Muscle layer of duodenum (tissue), 2 donors: ENCODE data around the gene LRRC4C.

Source experiments
- H3K27ac ChIP-seq: one replicate; pipeline ENCODE4 v1.7.0; 2013; ENCODE audit warnings: mild to moderate bottlenecking, low read length
- H3K27me3 ChIP-seq: one replicate; pipeline ENCODE4 v1.7.0; 2013; ENCODE audit warnings: low read depth, mild to moderate bottlenecking, control low read depth, low read length
- H3K36me3 ChIP-seq, 2 donors: one replicate each; pipeline ENCODE4 v1.7.0; 2013; ENCODE audit warnings: low read length in 2 of 2, control low read depth in 1 of 2, mild to moderate bottlenecking in 1 of 2; ENCODE audit not compliant: insufficient read depth in 2 of 2, control insufficient read depth in 1 of 2
- H3K4me1 ChIP-seq, 2 donors: one replicate each; pipeline ENCODE4 v1.7.0; 2013; ENCODE audit warnings: low read length in 2 of 2, mild to moderate bottlenecking in 2 of 2, control low read depth in 1 of 2, moderate library complexity in 1 of 2; ENCODE audit not compliant: insufficient read depth in 2 of 2, control insufficient read depth in 1 of 2
- H3K4me3 ChIP-seq, 2 donors: one replicate each; pipeline ENCODE4 v1.7.0; 2013; ENCODE audit warnings: low read length in 2 of 2, low read depth in 1 of 2, mild to moderate bottlenecking in 1 of 2
- H3K9me3 ChIP-seq, 2 donors: one replicate each; pipeline ENCODE4 v1.7.0; 2013; ENCODE audit warnings: low read length in 2 of 2, control low read depth in 1 of 2, mild to moderate bottlenecking in 1 of 2; ENCODE audit not compliant: control insufficient read depth in 1 of 2
- donor health status: healthy.

LRRC4C gene

GRCh38 chr11:41289408-41289807, 170.0 kb downstream of the LRRC4C start:
- H3K4me3 ChIP-seq, result no peak overlapping the region
- no peaks in the 10 kb centered on the region for H3K9me3 ChIP-seq
- H3K36me3 ChIP-seq, result no peaks in the 10 kb centered on the region
- H3K27ac ChIP-seq, result no peak overlapping the region
- no peaks in the 10 kb centered on the region for H3K27me3 ChIP-seq
- H3K4me1 ChIP-seq, result no peaks in the 10 kb centered on the region

- Histone ChIP-seq H3K36me3 (no peaks in the 10 kb centered on the region), H3K27me3 (no peaks in the 10 kb centered on the region), H3K4me1 (no peaks in the 10 kb centered on the region), H3K27ac (no peak overlapping the region), H3K4me3 (no peak overlapping the region), H3K9me3 (no peaks in the 10 kb centered on the region)
Measured at GRCh38 chr11:41286751-41287150, 172.7 kb downstream of the LRRC4C start.

- no peak overlapping the region for H3K4me3 ChIP-seq
- no peak overlapping the region for H3K27ac ChIP-seq
- no peaks in the 10 kb centered on the region for H3K36me3 ChIP-seq
- no peaks in the 10 kb centered on the region for H3K4me1 ChIP-seq
- no peaks in the 10 kb centered on the region for H3K27me3 ChIP-seq
- H3K9me3 ChIP-seq, result no peaks in the 10 kb centered on the region
Measured at GRCh38 chr11:41284354-41284753, 175.1 kb downstream of the LRRC4C start.

GRCh38 chr11:41283191-41283930, 176.1 kb downstream of the LRRC4C start:
- Histone ChIP-seq H3K27me3 (no peaks in the 10 kb centered on the region), H3K27ac (no peak overlapping the region), H3K9me3 (no peaks in the 10 kb centered on the region), H3K4me3 (no peak overlapping the region), H3K36me3 (no peaks in the 10 kb centered on the region), H3K4me1 (no peaks in the 10 kb centered on the region)

GRCh38 chr11:41282395-41282794, 177.1 kb downstream of the LRRC4C start:
- Histone ChIP-seq H3K4me1 (no peaks in the 10 kb centered on the region), H3K27me3 (no peaks in the 10 kb centered on the region), H3K9me3 (no peaks in the 10 kb centered on the region), H3K27ac (no peak overlapping the region), H3K4me3 (no peak overlapping the region), H3K36me3 (no peaks in the 10 kb centered on the region)

- Histone ChIP-seq H3K9me3 (no peaks in the 10 kb centered on the region), H3K27me3 (no peaks in the 10 kb centered on the region), H3K4me1 (no peaks in the 10 kb centered on the region), H3K36me3 (no peaks in the 10 kb centered on the region), H3K27ac (no peak overlapping the region), H3K4me3 (no peak overlapping the region)
Measured at GRCh38 chr11:41281131-41281742, 178.2 kb downstream of the LRRC4C start.

GRCh38 chr11:41274831-41275230, 184.6 kb downstream of the LRRC4C start:
- no peak overlapping the region for H3K27ac ChIP-seq

GRCh38 chr11:41273908-41274307, 185.5 kb downstream of the LRRC4C start:
- Histone ChIP-seq H3K27me3 (no peaks in the 10 kb centered on the region), H3K27ac (no peak overlapping the region), H3K4me3 (no peak overlapping the region), H3K9me3 (peaks cover 0 to 3% of the 10 kb centered on the region in 2 donors), H3K4me1 (no peaks in the 10 kb centered on the region), H3K36me3 (no peaks in the 10 kb centered on the region)

More at GRCh38 chr11:41274831-41275230, 184.6 kb downstream of the LRRC4C start:
- H3K36me3 ChIP-seq, result no peaks in the 10 kb centered on the region
- peaks cover 0 to 3% of the 10 kb centered on the region in 2 donors for H3K9me3 ChIP-seq
- H3K4me1 ChIP-seq, result no peaks in the 10 kb centered on the region
- no peak overlapping the region for H3K4me3 ChIP-seq
- no peaks in the 10 kb centered on the region for H3K27me3 ChIP-seq

- no peak overlapping the region for H3K27ac ChIP-seq
- H3K9me3 ChIP-seq, result no peaks in the 10 kb centered on the region
- H3K4me1 ChIP-seq, result no peaks in the 10 kb centered on the region
- no peak overlapping the region for H3K4me3 ChIP-seq
- no peaks in the 10 kb centered on the region for H3K36me3 ChIP-seq
- no peaks in the 10 kb centered on the region for H3K27me3 ChIP-seq
Measured at GRCh38 chr11:41267451-41267850, 192.0 kb downstream of the LRRC4C start.

GRCh38 chr11:41256041-41256440, 203.4 kb downstream of the LRRC4C start:
- H3K9me3 ChIP-seq, result no peaks in the 10 kb centered on the region
- no peaks in the 10 kb centered on the region for H3K4me1 ChIP-seq
- no peak overlapping the region for H3K4me3 ChIP-seq
- no peak overlapping the region for H3K27ac ChIP-seq
- no peaks in the 10 kb centered on the region for H3K36me3 ChIP-seq
- no peaks in the 10 kb centered on the region for H3K27me3 ChIP-seq

- H3K27ac ChIP-seq, result no peak overlapping the region
Measured at GRCh38 chr11:41254966-41255365, 204.5 kb downstream of the LRRC4C start.

More at GRCh38 chr11:41254966-41255365, 204.5 kb downstream of the LRRC4C start:
- Histone ChIP-seq H3K9me3 (no peaks in the 10 kb centered on the region), H3K27me3 (no peaks in the 10 kb centered on the region), H3K4me3 (no peak overlapping the region), H3K36me3 (no peaks in the 10 kb centered on the region), H3K4me1 (no peaks in the 10 kb centered on the region)
